Fibroblast of the aortic adventitia (primary cell): ENCODE results near the gene ZNF408. TPM values are rescaled to one million over a fixed set of nuclear protein-coding genes. Genes with fewer than 3 reads are reported as not detected.
A peak's percentile ranks its signal among the peaks of the same experiment; 100 is the strongest.

Experiments
- DNase-seq: peaks from one replicate; pipeline ENCODE4 v3.0.0-alpha.2; 2010; ENCODE audit warnings: low read depth
- H3K4me3 ChIP-seq: 2 replicates; pipeline ENCODE4 v1.5.1; 2011; ENCODE audit warnings: low read depth, mild to moderate bottlenecking, control low read depth, low read length, moderate library complexity
- CTCF ChIP-seq: IDR thresholded peaks from 2 replicates; pipeline ENCODE4 v1.5.1; 2011; ENCODE audit warnings: mild to moderate bottlenecking, low read length, control low read depth, inconsistent platforms; ENCODE audit not compliant: insufficient read depth
- total RNA-seq: library from RNA; depleted of rRNA; stranded (reverse); fragments of >200 nt; gene quantifications from 2 replicates; pipeline ENCODE4 v1.2.3, GENCODE V29; 2012; ENCODE audit warnings: low replicate concordance

The ZNF408 gene
- total RNA-seq, 1 donor, result 9.3 TPM

GRCh38 chr11:46679241-46680163 is 21.3 kb upstream of the ZNF408 start:
- no peak overlapping the region for H3K4me3 ChIP-seq
- no peak for DNase-seq
- no peak for TF ChIP-seq CTCF

GRCh38 chr11:46680164-46680760 is 20.6 kb upstream of the ZNF408 start:
- no peak overlapping the region for H3K4me3 ChIP-seq
- no peak for DNase-seq
- TF ChIP-seq CTCF, result no peak

- H3K4me3 ChIP-seq, result no peak overlapping the region
- no peak for DNase-seq
- no peak for TF ChIP-seq CTCF
Measured at GRCh38 chr11:46680815-46681214, 20.0 kb upstream of the ZNF408 start.

GRCh38 chr11:46681814-46682213 is 19.0 kb upstream of the ZNF408 start:
- no peak for TF ChIP-seq CTCF
- H3K4me3 ChIP-seq, result no peak overlapping the region
- DNase-seq, result no peak

- TF ChIP-seq CTCF, result no peak
- peak; percentile 38 for DNase-seq
Measured at GRCh38 chr11:46682773-46683752, 17.8 kb upstream of the ZNF408 start.

GRCh38 chr11:46684367-46684766 is 16.5 kb upstream of the ZNF408 start:
- no peak for TF ChIP-seq CTCF
- H3K4me3 ChIP-seq, result no peak overlapping the region
- no peak for DNase-seq

More at GRCh38 chr11:46682773-46683752, 17.8 kb upstream of the ZNF408 start:
- no peak overlapping the region for H3K4me3 ChIP-seq
